Measurements from ENCODE around the gene EPHA6.
"Not testable (repeated sequence)": the region's sequence is repeated elsewhere in the genome, so short reads cannot be mapped to it uniquely, and the experiment has no call there.

The EPHA6 gene

GRCh38 chr3:96915445-96915844, 101.1 kb downstream of the EPHA6 start:
- H3K9ac ChIP-seq (ENCODE audit: low read length), result no peak overlapping the region
- H3K27ac ChIP-seq (ENCODE audit: low read depth, low read length, poor library complexity, severe bottlenecking), result no peak overlapping the region
- no peaks in the 10 kb centered on the region for H3K36me3 ChIP-seq (ENCODE audit: insufficient read depth, low read length)
- no peaks in the 10 kb centered on the region for H3K9me3 ChIP-seq (ENCODE audit: low read length)
- H3K4me3 ChIP-seq (ENCODE audit: low read depth, low read length, poor library complexity, severe bottlenecking), result no peak overlapping the region
- H3F3A ChIP-seq (ENCODE audit: insufficient read depth, low read length), result no peaks in the 10 kb centered on the region
- no peak overlapping the region for H3K4me2 ChIP-seq (ENCODE audit: low read length)
- no peak overlapping the region for H2AFZ ChIP-seq (ENCODE audit: low read length)
- no peaks in the 10 kb centered on the region for H3K79me2 ChIP-seq (ENCODE audit: insufficient read depth, low read length)
- H3K27me3 ChIP-seq (ENCODE audit: insufficient read depth, low read length), result no peaks in the 10 kb centered on the region
- no peaks in the 10 kb centered on the region for H3K9me2 ChIP-seq (ENCODE audit: low read depth, low read length)
- H4K20me1 ChIP-seq (ENCODE audit: insufficient read depth, low read length), result no peaks in the 10 kb centered on the region
- no peaks in the 10 kb centered on the region for H3K4me1 ChIP-seq (ENCODE audit: insufficient read depth, low read length, severe bottlenecking)
- TF ChIP-seq CTCF (IDR thresholded peaks at IDR 0.05; ENCODE audit: low read length), result no peak
- TF ChIP-seq EZH2 (IDR thresholded peaks at IDR 0.05; ENCODE audit: borderline replicate concordance, low read length), result no peak

GRCh38 chr3:96931119-96931862, 116.9 kb downstream of the EPHA6 start:
- Histone ChIP-seq H3K9me2 (ENCODE audit: low read depth, low read length) (no peaks in the 10 kb centered on the region), H3K27ac (ENCODE audit: low read depth, low read length, poor library complexity, severe bottlenecking) (no peak overlapping the region), H3K36me3 (ENCODE audit: insufficient read depth, low read length) (no peaks in the 10 kb centered on the region), H3K4me2 (ENCODE audit: low read length) (no peak overlapping the region), H3F3A (ENCODE audit: insufficient read depth, low read length) (no peaks in the 10 kb centered on the region), H3K9me3 (ENCODE audit: low read length) (no peaks in the 10 kb centered on the region; the same call in 1 of the 2 replicates), H4K20me1 (ENCODE audit: insufficient read depth, low read length) (no peaks in the 10 kb centered on the region), H3K27me3 (ENCODE audit: insufficient read depth, low read length) (no peaks in the 10 kb centered on the region), H3K79me2 (ENCODE audit: insufficient read depth, low read length) (no peaks in the 10 kb centered on the region), H3K4me3 (ENCODE audit: low read depth, low read length, poor library complexity, severe bottlenecking) (no peak overlapping the region), H3K4me1 (ENCODE audit: insufficient read depth, low read length, severe bottlenecking) (no peaks in the 10 kb centered on the region), H2AFZ (ENCODE audit: low read length) (no peak overlapping the region), H3K9ac (ENCODE audit: low read length) (no peak overlapping the region)
- TF ChIP-seq CTCF (IDR thresholded peaks at IDR 0.05; ENCODE audit: low read length) (no peak), EZH2 (IDR thresholded peaks at IDR 0.05; ENCODE audit: borderline replicate concordance, low read length) (no peak)

- H3F3A ChIP-seq (ENCODE audit: insufficient read depth, low read length); H3K4me2 ChIP-seq (ENCODE audit: low read length); H3K9ac ChIP-seq (ENCODE audit: low read length); H3K27me3 ChIP-seq (ENCODE audit: insufficient read depth, low read length); H3K79me2 ChIP-seq (ENCODE audit: insufficient read depth, low read length); H3K9me3 ChIP-seq (ENCODE audit: low read length); H3K4me1 ChIP-seq (ENCODE audit: insufficient read depth, low read length, severe bottlenecking); H2AFZ ChIP-seq (ENCODE audit: low read length); H3K36me3 ChIP-seq (ENCODE audit: insufficient read depth, low read length); H3K4me3 ChIP-seq (ENCODE audit: low read depth, low read length, poor library complexity, severe bottlenecking); H3K27ac ChIP-seq (ENCODE audit: low read depth, low read length, poor library complexity, severe bottlenecking); H3K9me2 ChIP-seq (ENCODE audit: low read depth, low read length); H4K20me1 ChIP-seq (ENCODE audit: insufficient read depth, low read length): not testable (repeated sequence)
Measured at GRCh38 chr3:96942131-96942530, 127.7 kb downstream of the EPHA6 start.

- H3K4me2 ChIP-seq (ENCODE audit: low read length), result no peak overlapping the region
Measured at GRCh38 chr3:96958856-96959255, 144.5 kb downstream of the EPHA6 start.

More at GRCh38 chr3:96958856-96959255, 144.5 kb downstream of the EPHA6 start:
- Histone ChIP-seq H3K27ac (ENCODE audit: low read depth, low read length, poor library complexity, severe bottlenecking) (no peak overlapping the region), H3K9ac (ENCODE audit: low read length) (no peak overlapping the region), H3K79me2 (ENCODE audit: insufficient read depth, low read length) (no peaks in the 10 kb centered on the region), H3K4me3 (ENCODE audit: low read depth, low read length, poor library complexity, severe bottlenecking) (no peak overlapping the region), H3F3A (ENCODE audit: insufficient read depth, low read length) (no peaks in the 10 kb centered on the region), H3K9me3 (ENCODE audit: low read length) (no peaks in the 10 kb centered on the region), H3K36me3 (ENCODE audit: insufficient read depth, low read length) (no peaks in the 10 kb centered on the region), H3K9me2 (ENCODE audit: low read depth, low read length) (no peaks in the 10 kb centered on the region), H3K4me1 (ENCODE audit: insufficient read depth, low read length, severe bottlenecking) (no peaks in the 10 kb centered on the region), H2AFZ (ENCODE audit: low read length) (no peak overlapping the region), H3K27me3 (ENCODE audit: insufficient read depth, low read length) (no peaks in the 10 kb centered on the region), H4K20me1 (ENCODE audit: insufficient read depth, low read length) (no peaks in the 10 kb centered on the region)
- TF ChIP-seq EZH2 (IDR thresholded peaks at IDR 0.05; ENCODE audit: borderline replicate concordance, low read length) (no peak), CTCF (IDR thresholded peaks at IDR 0.05; ENCODE audit: low read length) (no peak)

Data from OCI-LY1 (cell line).